Activated CD4-positive, alpha-beta T cell treated with anti-CD3 and anti-CD28 coated beads, Interleukin-2, amount 50 U/mL, for 24 hours (primary cell): Measurements from ENCODE around the gene DSCAML1.

Source experiments
- DNase-seq, 2 donors: peaks; one replicate each; pipeline ENCODE4 v3.0.0-alpha.2; 2020; ENCODE audit warnings: low read depth in 1 of 2, low spot score in 1 of 2

Gene DSCAML1

DNA sequence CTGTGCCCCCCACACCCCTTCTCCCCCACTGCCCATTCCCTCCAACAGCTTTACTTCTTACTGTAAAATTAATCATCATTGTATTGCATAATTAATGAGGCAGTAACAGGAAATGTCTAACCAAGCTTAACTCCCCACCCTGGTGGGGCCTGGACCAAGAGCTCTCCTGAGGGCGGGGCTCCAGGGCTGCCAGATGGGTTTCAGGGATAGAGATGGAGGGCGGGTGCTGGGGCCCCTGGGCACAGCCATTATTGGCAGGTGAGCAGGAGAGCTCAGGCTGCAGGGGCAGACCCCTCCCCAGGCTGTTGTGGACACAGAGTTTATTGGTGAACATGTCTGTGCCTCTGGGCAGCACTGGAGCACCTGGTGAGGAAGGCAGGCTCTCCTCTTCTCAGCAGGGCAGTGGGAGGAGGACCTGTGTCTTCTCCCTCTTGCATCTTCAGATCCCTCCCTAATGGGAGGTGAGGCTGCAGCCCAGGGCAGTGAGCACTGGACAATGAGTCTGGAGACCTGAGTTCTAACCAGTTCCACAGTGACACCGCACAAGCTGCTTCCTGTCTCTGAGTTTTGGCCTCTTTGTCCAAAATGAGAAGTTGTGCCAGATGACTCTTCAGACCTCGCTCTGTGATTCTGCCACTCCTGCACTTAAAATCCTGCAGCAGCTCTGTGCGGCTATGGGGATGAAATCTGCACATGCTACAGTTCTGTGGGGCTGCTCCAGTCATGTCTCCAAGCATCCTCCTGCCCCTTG, 236.1 kb downstream of the DSCAML1 start:
- no peak for DNase-seq

DNA sequence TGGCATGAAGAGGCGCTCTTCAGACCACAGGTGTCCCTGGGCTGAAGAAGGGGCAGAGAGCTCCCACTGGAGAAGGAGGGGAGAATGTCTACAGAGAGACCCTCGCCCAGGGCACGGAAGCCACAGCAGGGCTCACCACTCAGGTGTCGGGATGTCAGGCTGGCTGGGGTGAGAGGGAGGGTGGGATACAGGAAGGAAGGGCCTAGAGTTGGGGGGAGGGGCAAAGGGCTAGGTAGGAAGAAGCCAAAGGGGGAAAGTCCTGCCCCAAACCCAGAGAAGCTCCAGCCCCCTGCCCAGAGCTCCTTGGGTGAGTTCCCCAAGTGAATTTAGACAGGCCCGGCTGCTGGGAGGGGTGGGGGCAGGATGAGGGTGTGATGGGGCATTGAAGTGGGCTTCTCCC, 237.3 kb downstream of the DSCAML1 start:
- DNase-seq: no peak

DNA sequence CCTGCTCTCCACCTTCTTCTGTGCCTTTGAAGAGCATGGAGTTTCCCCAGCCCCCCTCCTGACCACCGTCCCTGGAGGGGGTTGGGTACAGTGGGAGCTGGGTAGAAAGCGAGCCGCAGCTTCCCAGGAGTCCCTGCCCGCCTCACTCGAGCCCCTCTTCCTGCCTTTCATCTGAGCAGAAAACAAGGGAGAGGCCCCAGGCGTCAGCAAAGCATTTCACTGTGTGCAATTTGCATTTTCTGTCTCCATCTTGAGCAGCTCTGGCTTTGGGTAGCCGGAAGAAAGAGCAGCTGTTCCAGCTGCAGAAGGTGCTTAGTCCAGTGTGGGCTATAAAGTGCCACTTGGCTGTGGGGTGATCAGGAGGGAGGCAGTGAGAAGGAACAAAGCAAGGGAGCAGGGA, 239.7 kb downstream of the DSCAML1 start:
- DNase-seq: no peak

DNA sequence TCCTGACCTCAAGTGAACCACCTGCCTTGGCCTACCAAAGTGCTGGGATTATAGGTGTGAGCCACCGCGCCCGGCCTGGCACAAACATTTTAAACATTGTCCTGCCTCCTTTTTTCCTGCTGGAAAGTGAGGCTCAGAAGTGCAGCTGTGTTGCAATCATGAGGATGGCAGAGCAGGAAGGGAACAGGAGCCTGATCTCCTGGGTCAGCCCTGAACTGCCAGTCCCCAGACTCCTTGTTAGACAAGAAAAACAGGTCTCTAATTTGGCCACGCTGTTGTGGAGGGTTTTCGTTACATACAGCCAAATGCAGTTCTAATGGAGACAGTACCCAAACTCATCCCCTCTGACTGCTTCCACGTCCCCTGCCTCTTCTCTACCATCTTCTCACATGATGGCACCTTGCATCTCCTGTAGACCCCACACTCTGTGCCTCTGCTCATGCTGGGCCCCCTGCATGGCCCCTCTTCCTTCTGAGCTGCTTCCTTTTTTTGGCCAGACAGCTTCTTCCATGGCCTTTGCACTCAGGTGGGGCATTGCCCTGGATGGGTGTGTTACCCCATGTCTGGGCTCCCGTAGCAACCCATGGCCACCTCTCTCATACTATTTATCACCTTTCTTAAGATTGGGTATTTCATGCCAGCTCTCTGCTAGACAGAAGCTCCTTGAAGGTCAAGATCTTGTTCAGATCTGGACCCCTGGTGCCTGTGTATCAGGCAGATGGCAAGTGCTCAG, 242.2 kb downstream of the DSCAML1 start:
- no peak for DNase-seq

DNA sequence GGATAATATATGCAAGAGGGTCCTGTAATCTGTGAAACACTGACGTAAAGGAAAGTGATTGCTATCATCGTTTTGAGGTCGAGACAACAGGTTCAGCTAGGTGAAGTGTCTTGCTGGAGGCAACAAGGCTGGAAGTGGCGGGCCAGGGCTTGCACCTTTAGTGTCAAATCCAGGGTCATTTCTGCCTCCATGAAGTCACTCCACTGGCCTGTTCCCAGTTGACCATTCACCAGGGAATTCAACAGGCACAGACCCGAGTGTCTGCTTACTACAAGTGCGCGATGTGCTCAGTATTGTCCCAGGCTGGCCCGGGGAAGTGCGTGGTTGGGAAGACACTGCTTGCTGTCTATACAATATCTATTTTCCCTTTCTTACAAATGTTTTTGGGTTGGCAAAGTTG, 244.4 kb downstream of the DSCAML1 start:
- no peak for DNase-seq

DNA sequence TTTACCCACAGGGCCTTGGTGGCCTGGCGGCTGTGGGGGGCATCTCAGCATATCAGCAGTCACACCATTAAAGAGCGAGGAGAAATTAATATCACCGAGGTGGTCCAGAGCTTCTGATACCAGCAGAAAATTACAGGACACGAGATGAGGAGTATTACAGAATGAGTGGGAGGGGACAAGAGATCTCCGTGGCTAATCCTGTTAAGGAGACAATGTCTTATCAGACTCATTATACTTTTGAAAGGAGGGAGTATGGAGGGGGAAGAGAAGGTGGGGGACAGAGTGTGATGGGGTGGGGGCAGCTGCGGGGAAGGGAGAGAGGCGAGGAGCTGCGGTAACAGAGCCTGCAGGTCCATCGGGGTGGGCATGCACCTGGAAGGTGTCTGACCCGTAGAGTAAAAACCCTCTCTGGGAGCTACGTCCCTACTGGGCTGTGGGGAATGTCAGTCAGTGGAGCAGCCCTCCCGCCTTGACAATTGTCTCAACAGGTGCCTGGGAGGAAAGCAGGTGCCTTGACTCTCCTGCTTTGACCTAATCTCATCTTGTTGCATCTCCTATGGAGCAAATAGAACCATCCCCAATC, 245.2 kb downstream of the DSCAML1 start:
- DNase-seq: no peak

DNA sequence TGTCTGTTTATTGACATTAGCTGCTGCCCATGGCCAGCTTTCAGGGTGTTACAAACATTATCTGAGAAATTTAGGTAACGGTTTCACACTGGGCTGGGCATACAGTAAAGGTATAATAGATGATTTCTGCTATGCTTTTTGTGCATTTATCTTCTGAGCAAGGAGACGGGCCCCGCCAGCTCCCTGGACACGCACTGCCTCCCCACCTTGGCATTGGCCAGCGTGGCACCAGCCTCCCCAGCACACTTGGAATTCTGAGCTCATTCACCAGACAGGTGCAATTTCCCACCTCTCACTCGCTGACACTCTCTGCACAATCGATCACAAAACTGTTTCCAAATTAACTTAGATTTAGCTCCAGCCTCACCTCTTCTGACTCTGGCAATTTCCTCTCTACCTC, 246.6 kb downstream of the DSCAML1 start:
- DNase-seq: no peak

DNA sequence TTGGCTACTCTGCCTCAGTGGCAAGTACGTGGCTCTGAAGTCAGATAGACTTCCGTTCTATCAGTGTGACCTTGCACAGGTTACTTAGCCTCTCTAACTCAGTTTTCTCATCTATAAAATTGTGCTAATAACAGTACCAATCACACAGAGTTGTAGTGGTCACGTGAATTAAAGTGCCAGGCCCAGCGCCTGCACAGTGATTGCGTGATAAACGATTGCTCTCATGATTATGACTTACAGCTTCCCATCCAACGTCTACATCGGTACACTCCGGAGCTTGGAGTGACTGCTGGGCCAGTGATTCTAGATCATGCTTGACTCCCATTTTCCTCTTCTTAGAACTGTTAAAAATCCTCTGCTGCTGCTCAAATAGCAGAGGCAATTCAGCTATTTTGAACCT, 247.6 kb downstream of the DSCAML1 start:
- no peak for DNase-seq

DNA sequence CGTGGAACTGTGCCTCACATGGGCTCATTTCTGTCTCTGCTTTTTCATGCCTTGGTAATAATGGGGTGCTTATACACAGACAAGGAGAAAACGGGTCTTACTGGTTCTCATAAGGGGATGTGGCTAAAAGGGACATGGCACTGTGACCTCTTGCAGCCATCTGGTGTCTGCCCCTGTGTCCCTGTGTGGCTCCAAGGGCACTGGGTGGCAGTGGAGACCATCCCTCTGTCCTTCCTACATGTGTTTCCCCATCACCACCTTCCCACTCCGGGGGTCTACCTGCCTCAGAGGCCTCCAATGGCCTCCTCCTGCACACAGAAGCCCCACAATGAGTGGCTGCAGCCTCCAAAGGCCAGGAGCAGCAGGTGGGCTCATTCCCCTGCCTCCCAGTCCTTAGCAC, 248.1 kb downstream of the DSCAML1 start:
- DNase-seq: no peak

DNA sequence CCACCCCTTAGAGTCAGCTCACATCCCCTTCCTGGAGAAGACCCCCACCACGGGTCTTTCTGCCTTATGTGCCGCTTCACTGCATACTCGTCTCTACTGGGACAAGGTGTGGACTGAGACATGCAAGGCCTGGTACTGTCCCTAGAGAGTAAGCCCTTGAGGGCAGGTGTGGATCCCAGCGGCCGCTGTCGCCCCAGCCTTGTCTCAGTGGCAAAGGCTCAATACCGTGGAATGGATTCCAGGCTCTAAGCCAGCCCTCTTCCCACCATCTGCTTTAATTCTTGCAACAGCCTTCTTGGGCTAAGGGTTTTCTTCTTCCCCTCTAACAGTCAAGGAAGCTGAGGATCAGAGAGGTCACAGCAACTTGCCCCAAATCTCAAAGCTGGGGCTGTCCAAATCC, 249.1 kb downstream of the DSCAML1 start:
- no peak for DNase-seq

DNA sequence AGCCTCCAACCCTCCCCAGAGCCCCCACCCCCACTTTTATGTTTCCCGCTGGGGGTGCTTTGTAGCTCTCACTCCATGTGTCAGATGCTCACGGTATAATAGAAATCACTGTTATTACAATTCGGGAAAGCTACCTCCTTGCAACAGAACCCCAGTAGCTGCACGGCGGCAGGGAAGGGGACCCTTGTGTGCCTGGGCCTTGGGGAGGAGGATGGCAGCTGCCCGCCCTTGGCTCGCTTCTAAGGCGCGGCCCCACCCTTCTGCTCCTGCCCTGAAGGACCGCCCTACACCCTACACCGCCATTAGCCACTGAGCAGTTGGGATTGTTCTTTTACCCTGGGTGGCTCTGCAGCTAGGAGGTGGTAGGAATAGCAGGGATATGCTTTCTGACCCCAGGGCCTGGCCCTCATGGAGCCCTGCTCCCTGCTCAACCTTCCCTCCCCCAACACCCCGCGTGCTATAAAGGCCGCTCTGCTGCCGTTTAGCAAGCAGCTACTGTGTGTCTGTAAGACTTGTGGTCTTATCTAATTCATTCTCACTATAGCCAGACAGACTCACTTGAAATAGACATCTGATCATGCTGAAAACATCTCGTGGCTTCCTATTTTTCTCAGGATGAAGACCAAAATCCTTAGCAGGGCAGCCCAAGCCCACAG, 249.7 kb downstream of the DSCAML1 start:
- no peak for DNase-seq

DNA sequence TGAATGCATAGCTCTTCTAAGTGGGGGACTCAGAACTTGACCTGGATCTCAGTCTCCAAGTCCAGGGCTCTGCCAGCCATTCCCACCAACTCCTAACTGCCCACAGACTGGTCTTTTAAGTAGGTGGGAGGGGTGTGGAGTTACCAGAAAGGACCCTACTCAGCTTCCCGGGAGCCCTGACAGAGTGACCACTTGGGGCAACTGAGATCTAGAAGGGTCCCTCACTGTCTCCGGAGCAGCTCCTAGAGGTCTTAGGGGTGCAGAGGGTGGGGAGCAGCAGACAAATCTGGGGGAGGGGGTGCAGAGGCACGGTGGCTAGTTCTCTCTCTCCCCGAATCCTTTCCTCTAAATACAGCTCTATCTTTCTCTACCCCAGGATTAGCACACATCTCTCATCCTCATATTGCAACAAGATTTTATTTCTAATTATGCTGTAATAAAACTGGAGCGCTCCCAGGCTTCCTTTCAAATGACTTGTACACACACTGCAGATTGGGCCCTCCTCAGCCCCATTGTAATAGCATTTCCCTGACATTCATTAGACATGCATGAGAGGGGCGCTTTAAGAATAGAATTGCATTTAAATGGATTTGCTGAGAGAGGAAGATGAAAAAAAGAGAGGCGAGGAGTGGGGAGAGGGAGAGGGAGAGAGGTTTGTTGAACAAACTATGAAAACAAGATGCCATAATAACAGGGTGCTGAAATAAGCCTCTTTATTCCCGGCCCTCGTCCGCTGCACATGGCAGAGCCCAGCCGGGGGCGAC, 250.4 kb downstream of the DSCAML1 start:
- DNase-seq: no peak

DNA sequence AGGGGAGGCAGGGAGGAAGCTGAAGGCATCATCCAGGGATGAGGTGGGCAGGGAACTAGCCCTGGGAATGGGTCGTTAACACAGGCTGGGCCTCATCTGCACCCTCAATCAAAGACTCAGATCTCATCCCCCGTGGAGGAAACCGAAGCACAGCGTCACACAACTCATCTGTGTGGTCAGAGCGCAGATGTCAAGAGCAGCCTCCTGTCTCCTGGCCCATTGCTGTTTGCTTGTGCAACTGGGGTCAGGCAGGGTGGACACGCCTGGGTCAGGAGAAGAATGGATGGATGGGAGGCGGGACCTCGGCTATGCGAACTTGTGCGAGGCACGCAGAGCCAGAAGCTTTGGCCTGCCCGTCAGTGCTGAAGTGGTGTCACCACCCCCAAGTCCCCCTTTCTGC, 251.3 kb downstream of the DSCAML1 start:
- DNase-seq: no peak

DNA sequence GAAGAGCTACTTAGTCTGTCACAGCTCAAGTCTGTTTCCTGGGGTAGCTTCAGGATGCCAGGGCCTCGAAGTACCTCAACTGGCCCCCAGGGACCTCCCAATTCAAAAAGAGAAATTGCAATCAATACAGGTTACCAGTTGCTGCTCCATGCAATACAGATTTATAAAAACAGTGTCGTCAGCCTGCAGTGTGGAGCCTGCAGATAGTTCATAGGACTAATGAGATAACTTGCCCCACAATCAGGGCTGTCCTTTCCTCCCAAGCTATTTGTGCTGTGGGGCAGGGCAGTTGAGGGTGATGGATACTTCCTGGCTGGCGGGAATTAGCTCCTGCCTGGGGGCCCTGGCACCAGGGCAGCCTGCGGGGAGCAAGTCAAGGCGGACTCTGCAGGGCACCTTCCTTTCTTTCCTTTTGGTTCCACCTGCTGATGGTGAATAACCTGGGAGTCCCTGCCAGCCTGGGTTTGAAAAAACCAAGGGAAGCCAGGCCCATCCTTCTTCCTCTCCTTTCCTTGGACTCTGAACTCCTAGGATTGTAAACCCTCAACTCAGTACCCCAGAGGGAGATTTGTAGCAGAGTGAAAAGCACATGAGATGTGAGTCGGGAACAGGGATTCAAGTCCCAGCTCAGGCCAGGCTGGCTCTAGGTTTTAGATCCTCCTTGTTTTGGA, 252.8 kb downstream of the DSCAML1 start:
- no peak for DNase-seq

DNA sequence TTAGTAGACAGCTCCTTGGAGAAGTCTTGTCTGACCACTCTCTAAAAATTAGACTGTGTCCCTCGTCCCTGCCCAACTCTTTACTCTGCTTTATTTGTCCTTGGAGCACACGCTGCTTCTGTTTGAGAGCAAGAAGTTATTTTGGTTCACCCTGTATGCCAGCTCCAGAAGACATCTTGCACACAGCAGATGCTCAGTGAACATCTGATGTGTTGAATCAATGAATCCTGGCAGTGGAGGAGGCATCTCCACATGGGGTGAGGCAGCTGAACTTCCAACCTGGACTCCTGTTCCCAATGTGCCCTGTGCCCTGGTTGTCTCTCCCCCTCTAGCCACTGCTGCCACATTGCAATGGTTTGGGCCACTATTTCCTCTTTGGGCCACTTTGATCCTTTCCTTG, 255.8 kb downstream of the DSCAML1 start:
- DNase-seq: no peak

DNA sequence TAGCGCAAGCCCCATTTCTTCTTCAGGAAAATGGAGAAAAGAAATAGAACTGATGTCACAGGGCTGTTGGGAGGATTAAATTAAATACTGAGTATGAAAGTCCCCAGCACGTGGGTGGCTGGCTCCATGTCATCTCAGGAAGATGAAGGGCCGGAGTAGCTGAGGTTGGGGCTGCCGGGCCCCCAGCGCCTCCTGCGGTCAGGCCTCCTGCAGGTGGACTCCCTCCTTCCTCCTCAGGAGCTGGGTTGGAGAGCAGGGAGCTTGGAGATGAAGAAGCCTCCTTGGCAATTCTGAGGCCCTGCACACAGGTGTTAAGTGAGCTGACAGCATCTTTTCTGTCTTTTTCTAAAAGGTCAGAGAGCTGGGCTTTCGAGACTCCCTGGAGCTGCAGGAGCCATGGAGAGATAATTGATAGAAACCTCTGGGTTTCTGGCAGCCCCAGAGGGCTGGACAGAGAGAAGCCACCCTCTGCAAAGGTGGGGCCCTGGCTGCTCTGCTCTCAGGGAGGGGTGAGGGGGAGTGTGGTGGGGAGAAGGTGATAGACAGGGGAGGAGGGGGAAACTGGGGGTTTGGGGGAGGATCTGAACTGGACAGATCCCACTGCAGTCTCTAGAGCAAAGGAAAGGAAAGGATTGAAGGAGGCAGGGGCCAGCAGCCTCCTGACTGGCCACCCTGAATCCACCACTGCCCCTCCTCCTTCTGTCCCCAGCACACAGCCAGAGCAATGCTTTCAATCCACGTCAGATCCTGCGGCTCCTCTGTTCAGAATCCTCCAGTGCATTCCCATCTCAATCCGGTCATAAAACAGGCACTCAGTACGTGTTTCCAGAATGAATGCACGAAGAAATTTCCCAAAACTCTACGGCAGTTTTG, 258.5 kb downstream of the DSCAML1 start:
- DNase-seq: no peak

DNA sequence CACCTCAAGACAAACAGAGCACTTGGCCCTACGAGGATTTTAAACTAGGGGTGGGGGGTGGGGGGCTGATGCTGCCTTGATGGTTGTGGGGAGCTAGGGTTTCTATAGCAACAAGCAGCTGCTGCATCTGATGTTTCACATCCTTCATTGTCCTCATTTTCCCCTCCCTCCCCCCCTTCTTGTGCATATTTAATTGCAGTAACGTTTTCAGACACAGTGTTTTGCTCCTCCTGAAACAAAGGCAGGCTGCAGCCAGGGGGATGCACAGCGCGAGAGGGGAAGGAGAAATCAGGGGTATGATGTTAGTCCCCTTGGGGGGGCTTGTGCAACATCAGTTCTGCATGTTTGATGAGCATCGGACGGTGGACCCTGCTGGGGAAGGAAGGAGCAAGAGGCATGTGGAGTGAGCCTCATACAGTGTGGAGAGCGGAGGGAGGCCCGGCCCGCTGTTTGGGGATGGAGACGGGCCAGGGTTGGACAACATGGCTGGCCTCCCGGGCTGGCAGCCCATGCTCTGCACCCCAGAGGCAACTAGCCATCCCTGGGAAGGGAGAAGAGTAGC, 261.1 kb downstream of the DSCAML1 start:
- DNase-seq: no peak

DNA sequence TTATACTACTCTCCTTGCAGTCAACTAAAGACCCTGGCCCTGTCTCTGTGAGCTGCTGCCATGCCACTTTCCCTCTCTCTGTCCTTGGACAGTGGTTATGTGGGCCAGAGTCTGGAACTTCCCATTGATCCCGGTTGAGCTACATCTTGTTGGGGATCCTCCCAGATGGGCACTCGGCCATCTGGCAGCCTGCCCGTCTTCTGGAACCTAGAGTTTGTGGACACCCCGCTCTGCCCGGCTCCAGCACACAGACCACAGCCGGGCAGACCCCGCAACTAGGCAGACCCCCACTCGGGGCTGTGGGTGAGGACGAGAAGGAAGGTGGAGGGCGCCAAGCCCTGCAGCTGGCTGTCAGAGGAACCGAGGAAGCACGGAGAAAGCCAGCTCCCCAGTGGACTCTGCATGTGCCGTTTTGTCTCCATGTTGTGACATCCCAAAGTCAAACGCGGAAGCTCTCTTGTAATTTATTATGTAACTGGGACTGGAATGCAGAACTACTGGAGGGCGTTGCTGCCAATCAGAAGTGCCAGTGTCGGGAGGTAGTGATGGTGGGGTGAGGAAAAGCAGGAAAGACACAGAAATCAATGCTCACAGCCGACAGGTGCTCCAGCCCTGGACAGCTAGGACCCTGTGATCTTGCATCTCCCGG, 261.7 kb downstream of the DSCAML1 start:
- no peak for DNase-seq

DNA sequence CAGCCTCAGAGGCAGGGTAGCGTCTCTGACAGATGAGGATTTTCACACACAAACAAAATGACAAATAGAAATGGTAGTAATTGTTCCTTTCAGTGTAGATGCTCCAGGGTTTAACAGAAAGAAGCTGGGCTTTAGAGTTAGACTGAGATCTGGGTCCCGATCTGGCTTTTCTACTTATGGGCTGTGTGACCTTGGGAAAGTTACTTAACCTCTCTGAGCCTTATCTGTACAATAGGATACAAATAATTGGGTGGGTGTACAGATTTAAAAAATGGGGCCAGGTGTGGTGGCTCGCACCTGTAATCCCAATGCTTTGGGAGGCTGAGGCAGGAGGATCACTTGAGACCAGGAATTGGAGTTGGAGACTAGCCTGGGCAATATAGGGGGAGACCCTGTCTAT, 264.4 kb downstream of the DSCAML1 start:
- DNase-seq: no peak
